HG02943 (cell line): ENCODE data around the gene HNRNPA1.
"Not testable (repeated sequence)": the region's sequence is repeated elsewhere in the genome, so short reads cannot be mapped to it uniquely, and the experiment has no call there.

ENCODE experiments used
- ATAC-seq: cut with Tn5 transposase; IDR thresholded peaks from one replicate; pipeline ENCODE4 v1.9.1; 2021; ENCODE audit warnings: mild to moderate bottlenecking, low read depth, moderate library complexity; ENCODE audit not compliant: unreplicated experiment

Gene HNRNPA1

DNA sequence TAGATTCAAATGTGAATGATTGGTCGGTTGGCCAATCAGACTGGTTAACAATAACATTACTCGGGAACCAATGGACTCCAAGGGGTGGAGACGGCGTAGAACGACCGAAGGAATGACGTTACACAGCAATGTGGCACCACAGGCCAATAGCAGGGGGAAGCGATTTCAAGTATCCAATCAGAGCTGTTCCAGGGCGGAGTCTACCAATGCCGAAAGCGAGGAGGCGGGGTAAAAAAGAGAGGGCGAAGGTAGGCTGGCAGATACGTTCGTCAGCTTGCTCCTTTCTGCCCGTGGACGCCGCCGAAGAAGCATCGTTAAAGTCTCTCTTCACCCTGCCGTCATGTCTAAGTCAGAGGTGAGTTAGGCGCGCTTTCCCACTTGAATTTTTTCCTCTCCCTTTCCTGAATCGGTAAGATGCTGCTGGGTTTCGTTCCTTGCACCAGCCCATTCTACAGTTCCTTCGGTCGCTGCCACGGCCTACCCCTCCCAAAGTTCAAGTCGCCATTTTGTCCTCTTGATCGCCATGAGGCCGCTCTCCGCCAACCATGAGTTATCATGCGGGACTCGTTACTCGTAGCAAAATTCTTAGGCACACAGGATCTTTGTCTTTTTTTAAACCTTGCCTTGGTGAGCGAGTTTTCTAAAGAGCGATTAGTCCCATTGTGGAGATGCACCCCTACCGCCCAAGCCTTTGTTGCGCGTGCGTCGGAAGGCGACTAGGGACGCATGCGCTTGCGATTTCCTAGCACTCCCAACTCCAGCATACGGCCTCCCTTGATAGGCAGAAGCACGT, at the start of gene HNRNPA1:
TSS of gene HNRNPA1 (plus strand) at position 259 of the 793 bp plus-strand sequence. CDS start at position 341, 82 bp downstream.
- ATAC-seq, result peak; percentile 90

- ATAC-seq, result not testable (repeated sequence)
Measured at GRCh38 chr12:54231269-54231668, 49.3 kb upstream of the HNRNPA1 start.

GRCh38 chr12:54232790-54233189, 47.7 kb upstream of the HNRNPA1 start:
- no peak for ATAC-seq

- no peak for ATAC-seq
Measured at GRCh38 chr12:54238531-54238930, 42.0 kb upstream of the HNRNPA1 start.

- ATAC-seq, result no peak
Measured at GRCh38 chr12:54239620-54240019, 40.9 kb upstream of the HNRNPA1 start.

GRCh38 chr12:54240129-54240528, 40.4 kb upstream of the HNRNPA1 start:
- no peak for ATAC-seq

- ATAC-seq, result no peak
Measured at GRCh38 chr12:54240971-54241588, 39.4 kb upstream of the HNRNPA1 start.

DNA sequence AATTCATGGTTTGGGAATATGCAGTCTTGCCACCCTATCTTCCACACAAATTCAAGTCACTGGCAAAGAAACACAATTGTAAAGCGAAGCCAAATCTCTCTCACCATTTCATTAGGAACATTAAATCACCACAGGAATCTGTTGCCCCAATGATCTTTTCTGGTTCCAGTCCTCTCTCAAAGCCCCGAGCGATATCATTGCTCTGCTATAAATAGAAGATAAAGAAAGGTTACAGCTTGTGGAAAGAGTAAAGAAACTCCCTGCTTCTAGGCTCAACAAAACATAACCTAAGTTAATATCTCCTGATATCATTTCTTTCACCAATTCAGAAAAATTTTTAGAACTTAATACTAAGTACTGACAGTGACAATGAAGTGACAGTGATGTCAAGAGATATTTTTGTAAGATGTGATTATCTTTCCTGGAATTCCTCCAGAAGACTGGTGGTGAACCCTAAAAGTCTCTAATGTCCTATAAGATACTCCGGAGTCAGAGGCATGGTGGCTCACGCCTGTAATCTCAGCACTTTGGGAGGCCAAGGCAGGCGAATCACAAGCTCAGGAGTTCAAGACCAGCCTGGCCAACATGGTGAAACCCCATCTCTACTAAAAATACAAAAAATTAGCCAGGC, 34.4 kb upstream of the HNRNPA1 start:
- ATAC-seq, result no peak

DNA sequence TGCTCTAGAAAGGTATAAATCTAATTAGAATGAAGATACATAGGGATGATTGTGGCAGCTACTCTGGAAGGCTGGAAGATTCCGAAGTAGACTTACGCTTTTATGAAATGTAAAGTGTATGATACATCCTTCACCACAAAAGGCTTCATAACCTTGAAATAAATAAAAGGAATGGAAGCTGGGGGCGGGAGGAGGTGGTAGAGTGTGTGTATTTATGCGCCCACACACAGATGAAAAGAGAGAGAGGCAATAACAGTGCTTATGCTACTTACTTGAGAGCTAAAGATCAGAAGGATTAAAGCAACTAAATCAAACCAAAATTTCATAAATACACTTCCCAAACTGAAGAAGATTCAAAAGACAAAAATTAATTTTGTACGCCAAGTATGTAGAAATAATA, 31.0 kb upstream of the HNRNPA1 start:
- ATAC-seq, result no peak

- no peak for ATAC-seq
Measured at GRCh38 chr12:54251667-54252284, 28.8 kb upstream of the HNRNPA1 start.

DNA sequence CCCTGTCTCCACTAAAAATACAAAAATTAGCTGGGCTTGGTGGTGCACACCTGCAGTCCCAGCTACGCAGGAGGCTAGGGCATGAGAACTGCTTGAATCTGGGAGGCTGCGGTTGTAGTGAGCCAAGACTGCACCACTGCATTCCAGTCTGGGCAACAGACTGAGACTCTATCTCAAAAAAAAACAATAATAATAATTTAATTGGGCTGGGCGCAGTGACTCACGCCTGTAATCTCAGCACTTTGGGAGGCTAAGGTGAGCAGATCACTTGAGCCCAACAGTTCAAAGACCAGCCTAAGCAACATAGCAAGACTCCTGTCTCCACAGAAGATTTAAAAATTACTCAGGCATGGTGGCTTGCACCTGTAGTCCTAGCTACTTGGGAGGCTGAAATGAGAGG, 27.3 kb upstream of the HNRNPA1 start:
- ATAC-seq, result no peak

DNA sequence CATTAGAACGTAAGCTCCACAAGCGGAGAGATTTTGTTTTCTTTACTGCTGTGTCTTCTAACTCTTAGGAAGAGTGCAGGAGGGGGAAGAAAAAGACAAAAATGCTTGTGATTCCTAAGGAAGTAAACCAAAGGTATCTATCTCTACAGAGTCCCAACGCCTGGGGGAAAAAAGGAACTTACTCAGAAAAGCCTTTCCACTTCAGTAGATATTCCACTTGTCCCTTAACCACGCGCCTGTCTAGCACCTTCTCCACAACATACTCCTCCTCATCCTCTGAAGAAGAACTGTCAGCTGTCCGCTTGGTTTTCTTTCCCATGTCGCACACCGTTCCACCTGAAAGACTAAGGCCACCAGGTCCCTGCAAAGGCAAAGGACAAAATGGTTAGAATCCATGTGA, 23.2 kb upstream of the HNRNPA1 start:
- ATAC-seq, result no peak

DNA sequence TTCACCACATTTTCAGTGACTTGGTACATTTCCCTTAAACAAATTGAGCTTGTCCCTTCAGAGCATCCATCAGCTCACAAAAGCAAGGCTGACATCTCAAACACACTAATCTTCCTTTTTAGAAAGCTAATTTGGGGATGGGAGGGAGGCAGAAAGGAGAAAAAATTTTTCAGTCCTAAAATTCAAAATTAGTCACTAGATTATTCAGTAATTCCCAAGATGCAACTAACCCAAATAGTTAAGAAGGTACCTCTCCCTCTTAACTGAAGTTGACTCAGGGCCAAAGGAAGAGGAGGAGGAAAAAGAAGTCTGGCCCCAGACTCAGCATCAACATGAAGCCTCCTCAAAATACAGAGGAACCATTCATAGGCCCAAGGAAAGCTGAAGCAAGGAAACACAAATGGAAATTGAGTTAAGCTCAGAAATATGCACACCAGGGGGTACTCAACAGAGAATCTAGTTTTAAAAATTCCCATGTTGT, 22.3 kb upstream of the HNRNPA1 start:
- ATAC-seq, result no peak

DNA sequence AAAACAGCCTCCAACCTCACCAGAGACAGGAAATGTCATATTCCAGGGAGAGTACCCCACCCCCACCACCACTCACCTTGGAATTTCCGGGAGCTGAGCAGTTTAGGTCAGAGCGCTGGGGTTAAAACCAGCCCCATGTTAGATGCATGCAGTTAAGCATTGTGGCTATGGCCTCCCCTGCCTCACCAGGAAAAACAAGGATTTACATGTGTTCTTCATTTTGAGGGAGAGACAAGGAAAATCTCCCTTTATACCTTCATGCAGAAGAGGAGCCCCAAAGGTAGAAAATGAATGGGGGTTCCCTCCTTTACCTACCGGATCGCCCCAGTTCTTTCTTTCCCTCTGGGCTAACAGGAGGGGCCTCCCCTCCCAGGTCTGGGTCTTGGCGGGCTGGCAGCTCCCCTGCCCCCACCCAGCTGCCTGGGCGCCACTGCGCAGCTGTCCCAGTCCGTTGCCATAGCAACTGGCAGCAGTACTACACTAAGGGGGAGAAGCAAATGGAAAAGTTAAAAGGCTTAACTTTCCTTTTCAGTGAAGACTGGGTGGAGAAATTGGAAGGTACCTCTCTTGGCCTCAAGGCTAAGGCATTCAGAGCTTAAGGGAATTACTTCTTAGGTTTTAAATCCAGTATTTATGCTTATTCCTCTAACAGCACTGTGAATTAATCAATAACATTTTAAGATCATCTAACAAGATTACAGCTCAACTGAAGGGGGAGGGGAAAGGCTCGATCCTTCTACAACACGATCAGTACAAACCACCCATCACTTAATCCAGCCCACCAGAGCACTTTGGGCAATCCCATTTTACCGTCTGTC, 21.1 kb upstream of the HNRNPA1 start:
- no peak for ATAC-seq

DNA sequence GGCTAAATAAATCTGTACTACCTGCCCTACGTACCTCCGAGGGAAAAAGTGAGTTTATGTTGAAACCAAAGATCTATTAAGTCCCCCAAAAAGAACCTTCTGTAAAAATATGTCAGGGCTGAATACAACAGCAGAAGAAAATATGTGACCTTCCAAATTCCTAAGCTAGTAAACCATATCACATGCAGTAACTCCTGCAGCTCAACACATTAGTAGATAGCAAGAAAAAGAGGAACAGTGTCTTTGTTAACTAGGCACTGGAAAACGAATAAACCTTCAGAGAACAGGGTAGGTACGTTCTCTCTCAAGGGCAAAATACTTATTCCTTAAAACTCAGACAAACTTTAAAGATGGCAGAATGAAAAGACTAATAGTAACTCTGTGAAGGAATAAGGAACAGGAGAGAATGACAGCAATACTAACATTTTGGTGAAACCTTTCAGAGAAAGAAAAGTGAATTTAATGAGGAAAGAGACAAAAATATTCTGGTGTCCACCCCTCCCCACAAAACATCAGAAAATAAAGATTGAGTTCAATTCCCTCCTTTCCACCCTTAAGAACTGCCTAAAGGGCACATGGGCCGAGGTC, 18.6 kb upstream of the HNRNPA1 start:
- ATAC-seq, result no peak

- ATAC-seq, result no peak
Measured at GRCh38 chr12:54262403-54262925, 18.1 kb upstream of the HNRNPA1 start.

GRCh38 chr12:54265364-54265812, 15.1 kb upstream of the HNRNPA1 start:
- no peak for ATAC-seq

DNA sequence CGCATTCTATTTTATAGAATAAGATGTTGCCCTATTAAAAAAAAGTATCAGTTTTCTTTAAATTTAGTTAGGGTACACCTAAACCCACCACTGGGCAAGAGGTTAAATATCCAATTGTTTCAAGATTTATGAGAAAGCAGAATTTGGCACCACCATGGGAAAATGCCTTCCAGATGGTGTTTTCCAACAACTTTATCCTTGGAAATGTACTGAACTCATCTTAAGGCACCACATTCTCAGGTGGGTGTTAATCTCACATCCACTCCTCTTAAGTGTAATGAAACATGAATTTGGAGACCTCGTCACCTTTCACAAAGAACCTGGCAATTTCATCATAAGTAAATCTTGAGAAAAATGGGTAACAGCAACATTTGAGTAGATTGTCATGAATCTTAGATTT, 13.7 kb upstream of the HNRNPA1 start:
- ATAC-seq, result no peak

DNA sequence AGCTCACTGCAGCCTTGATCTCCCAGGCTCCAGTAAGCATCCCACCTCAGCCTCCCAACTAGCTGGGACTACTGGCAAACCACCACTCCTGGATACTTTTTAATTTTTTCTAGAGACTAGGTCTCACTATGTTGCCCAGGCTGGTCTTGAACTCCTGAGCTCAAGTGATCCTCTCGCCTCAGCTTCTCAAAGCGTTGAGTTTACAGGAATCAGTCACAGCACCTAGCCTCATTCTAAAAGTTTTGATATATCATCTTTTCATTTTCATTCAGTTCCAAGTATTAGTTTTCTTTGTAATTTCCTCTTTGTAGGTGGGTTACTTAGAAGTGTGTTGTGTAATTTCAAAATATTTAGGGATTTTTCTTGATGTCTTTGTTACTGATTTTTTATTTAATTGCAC, 10.2 kb upstream of the HNRNPA1 start:
- no peak for ATAC-seq

- ATAC-seq, result no peak
Measured at GRCh38 chr12:54272214-54272613, 8.3 kb upstream of the HNRNPA1 start.
